ENCODE measurements around the gene SLC16A4.

DNA sequence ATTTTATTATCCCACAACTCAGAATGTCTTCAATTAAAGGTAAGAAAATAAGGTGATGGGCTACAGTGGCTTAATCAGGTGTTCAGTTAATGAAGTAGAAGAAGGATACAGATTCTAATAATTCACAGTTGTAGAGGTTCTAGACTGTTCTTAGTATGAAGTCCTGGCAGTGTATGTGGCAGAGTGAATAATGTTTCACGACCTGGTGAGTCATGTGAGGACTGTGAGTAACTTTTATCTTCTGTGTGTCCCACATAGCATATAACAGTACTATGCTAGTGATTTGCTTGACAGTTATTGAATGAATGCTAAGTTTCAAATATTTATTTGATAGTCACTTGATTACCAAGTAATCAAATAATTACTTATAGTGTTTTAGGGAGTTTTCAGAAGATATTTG lies 20.0 kb downstream of the SLC16A4 start:
- no peak for TF ChIP-seq EZH2phosphoT487 (IDR thresholded peaks at IDR 0.05; ENCODE audit: insufficient read depth, low read depth)
- TF ChIP-seq EZH2 (IDR thresholded peaks at IDR 0.05; ENCODE audit: insufficient read depth, poor library complexity, severe bottlenecking), result no peak
